Type B pancreatic cell (in vitro differentiated cells): ENCODE measurements around the gene GTPBP3. TPM values are rescaled to one million over a fixed set of nuclear protein-coding genes. Genes with fewer than 3 reads are reported as not detected.

Experiments
- DNase-seq: peaks from one replicate; pipeline ENCODE4 v3.0.0; 2021; ENCODE audit warnings: mixed read lengths; ENCODE audit not compliant: unreplicated experiment; ENCODE audit errors: extremely low spot score
- H3K27ac Mint-ChIP-seq: 2 replicates; pipeline ENCODE4 v1.8.0; 2021; ENCODE audit warnings: mild to moderate bottlenecking, mixed read lengths
- H3K27me3 Mint-ChIP-seq: 2 replicates; pipeline ENCODE4 v1.8.0; 2021; ENCODE audit warnings: mixed read lengths
- H3K36me3 Mint-ChIP-seq: 2 replicates; pipeline ENCODE4 v1.8.0; 2021; ENCODE audit warnings: mixed read lengths
- H3K4me1 Mint-ChIP-seq: one replicate; pipeline ENCODE4 v1.8.0; 2021; ENCODE audit warnings: mixed read lengths; ENCODE audit not compliant: unreplicated experiment
- H3K4me3 Mint-ChIP-seq: 2 replicates; pipeline ENCODE4 v1.8.0; 2021; ENCODE audit warnings: mild to moderate bottlenecking, mixed read lengths
- H3K9me3 Mint-ChIP-seq: 2 replicates; pipeline ENCODE4 v1.8.0; 2021; ENCODE audit warnings: mixed read lengths
- CTCF ChIP-seq: fragments of 200-600 bp; sonication (generic); conservative IDR thresholded peaks from 2 replicates; pipeline ENCODE4 v1.5.0; 2021; ENCODE audit warnings: antibody characterized with exemption, mild to moderate bottlenecking
- total RNA-seq: library from RNA; stranded (reverse); gene quantifications from 2 replicates; pipeline ENCODE4 v1.2.1, GENCODE V29; 2021; ENCODE audit warnings: low replicate concordance

The GTPBP3 gene
- total RNA-seq, 1 donor from 2014 or later = 48.4 TPM

GRCh38 chr19:17338433-17339078, 1.2 kb downstream of the GTPBP3 start:
- H3K36me3 Mint-ChIP-seq = no peaks in the 10 kb centered on the region
- peak overlapping the region; percentile 95 for H3K4me3 Mint-ChIP-seq
- peaks cover 15% of the 10 kb centered on the region for H3K4me1 Mint-ChIP-seq
- no peak for DNase-seq
- TF ChIP-seq CTCF = no peak
- H3K27ac Mint-ChIP-seq = no peak overlapping the region
- H3K27me3 Mint-ChIP-seq = peaks cover 3% of the 10 kb centered on the region
- no peaks in the 10 kb centered on the region for H3K9me3 Mint-ChIP-seq

GRCh38 chr19:17339088-17339741, 1.9 kb downstream of the GTPBP3 start:
- DNase-seq = no peak
- H3K36me3 Mint-ChIP-seq = no peaks in the 10 kb centered on the region
- no peaks in the 10 kb centered on the region for H3K9me3 Mint-ChIP-seq
- no peak overlapping the region for H3K27ac Mint-ChIP-seq
- TF ChIP-seq CTCF = no peak
- H3K4me1 Mint-ChIP-seq = peaks cover 12% of the 10 kb centered on the region
- peak overlapping the region; percentile 63 for H3K4me3 Mint-ChIP-seq
- H3K27me3 Mint-ChIP-seq = peaks cover 3% of the 10 kb centered on the region

GRCh38 chr19:17340302-17340870, 3.0 kb downstream of the GTPBP3 start:
- H3K27me3 Mint-ChIP-seq = no peaks in the 10 kb centered on the region
- DNase-seq = no peak

GRCh38 chr19:17340871-17341357, 3.6 kb downstream of the GTPBP3 start:
- DNase-seq = no peak
- H3K9me3 Mint-ChIP-seq = no peaks in the 10 kb centered on the region
- TF ChIP-seq CTCF = no peak
- no peak overlapping the region for H3K27ac Mint-ChIP-seq
- H3K4me3 Mint-ChIP-seq = no peak overlapping the region
- H3K4me1 Mint-ChIP-seq = peaks cover 5% of the 10 kb centered on the region
- H3K36me3 Mint-ChIP-seq = no peaks in the 10 kb centered on the region
- H3K27me3 Mint-ChIP-seq = no peaks in the 10 kb centered on the region

More at GRCh38 chr19:17340302-17340870, 3.0 kb downstream of the GTPBP3 start:
- H3K36me3 Mint-ChIP-seq = no peaks in the 10 kb centered on the region
- no peaks in the 10 kb centered on the region for H3K9me3 Mint-ChIP-seq
- no peak overlapping the region for H3K4me3 Mint-ChIP-seq
- H3K27ac Mint-ChIP-seq = no peak overlapping the region
- TF ChIP-seq CTCF = no peak
- H3K4me1 Mint-ChIP-seq = peaks cover 4% of the 10 kb centered on the region

- H3K9me3 Mint-ChIP-seq = no peaks in the 10 kb centered on the region
- H3K27me3 Mint-ChIP-seq = no peaks in the 10 kb centered on the region
- no peak for DNase-seq
- no peak overlapping the region for H3K4me3 Mint-ChIP-seq
- H3K27ac Mint-ChIP-seq = no peak overlapping the region
- H3K36me3 Mint-ChIP-seq = no peaks in the 10 kb centered on the region
- H3K4me1 Mint-ChIP-seq = peaks cover 10% of the 10 kb centered on the region
- no peak for TF ChIP-seq CTCF
Measured at GRCh38 chr19:17341386-17341785, 4.0 kb downstream of the GTPBP3 start.
